ENCODE data around the gene RBM44.

DNA sequence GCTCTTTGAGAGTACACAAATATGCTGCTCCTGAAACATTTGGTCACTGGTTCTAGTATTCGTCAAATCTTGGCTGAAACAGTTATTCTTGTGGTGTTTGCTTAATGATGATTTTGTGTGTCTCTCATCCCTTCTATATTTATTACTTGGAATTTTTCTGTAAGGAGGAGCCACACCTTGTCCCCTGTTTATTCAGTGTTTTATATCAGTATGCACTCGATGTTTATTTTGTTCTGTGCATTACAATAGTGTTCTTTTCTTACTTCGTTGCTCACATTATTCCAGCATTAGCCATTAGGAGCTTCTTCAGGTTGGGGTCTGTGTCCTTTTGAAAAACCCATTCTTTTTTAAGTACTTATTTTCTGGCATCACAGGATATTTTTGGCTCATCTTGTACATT, 55.7 kb downstream of the RBM44 start:
- no peak for TF ChIP-seq CTCF (conservative IDR thresholded peaks at IDR 0.05; ENCODE audit: low read depth, low read length)
- no peak for TF ChIP-seq EZH2 (IDR thresholded peaks at IDR 0.05; ENCODE audit: borderline replicate concordance, low read depth, low read length, poor library complexity, severe bottlenecking)
